ENCODE data around the gene RABGEF1. TPM values are rescaled to one million over a fixed set of nuclear protein-coding genes. Genes with fewer than 3 reads are reported as not detected.
"Not testable (repeated sequence)": the region's sequence is repeated elsewhere in the genome, so short reads cannot be mapped to it uniquely, and the experiment has no call there.

The RABGEF1 gene
- total and polyA plus RNA-seq, 3 donors from 2014 or later: 62.5 to 78.4 (median 70.2) TPM

DNA sequence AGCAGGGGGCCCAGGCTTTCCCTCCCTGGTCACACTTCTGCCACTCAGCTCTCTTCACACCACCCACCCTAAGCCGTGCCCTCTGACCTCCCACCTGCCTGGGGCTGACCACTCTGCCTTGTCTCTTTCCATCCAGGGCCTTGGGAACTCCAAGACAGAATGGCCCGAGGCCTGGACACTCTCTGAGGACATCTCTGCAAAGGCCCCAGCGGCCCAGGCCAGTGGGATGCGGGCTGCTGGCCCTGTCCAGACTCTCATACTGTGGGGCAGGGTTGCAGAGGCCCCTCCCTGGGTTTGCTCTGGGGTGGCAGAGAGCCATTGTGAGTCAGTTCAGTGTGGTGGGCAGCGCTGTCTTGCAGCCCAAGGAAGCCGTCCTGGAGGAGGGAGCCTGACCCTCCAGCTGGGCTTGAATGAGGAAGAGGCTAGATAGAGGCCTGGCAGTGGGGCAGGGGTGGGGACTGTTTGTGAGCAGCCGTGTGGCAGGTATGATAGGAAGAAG is 39.9 kb upstream of the RABGEF1 start:
- DNase-seq: no peak
- H3K4me1 ChIP-seq: no peaks in the 10 kb centered on the region
- TF ChIP-seq, protein P1, sequence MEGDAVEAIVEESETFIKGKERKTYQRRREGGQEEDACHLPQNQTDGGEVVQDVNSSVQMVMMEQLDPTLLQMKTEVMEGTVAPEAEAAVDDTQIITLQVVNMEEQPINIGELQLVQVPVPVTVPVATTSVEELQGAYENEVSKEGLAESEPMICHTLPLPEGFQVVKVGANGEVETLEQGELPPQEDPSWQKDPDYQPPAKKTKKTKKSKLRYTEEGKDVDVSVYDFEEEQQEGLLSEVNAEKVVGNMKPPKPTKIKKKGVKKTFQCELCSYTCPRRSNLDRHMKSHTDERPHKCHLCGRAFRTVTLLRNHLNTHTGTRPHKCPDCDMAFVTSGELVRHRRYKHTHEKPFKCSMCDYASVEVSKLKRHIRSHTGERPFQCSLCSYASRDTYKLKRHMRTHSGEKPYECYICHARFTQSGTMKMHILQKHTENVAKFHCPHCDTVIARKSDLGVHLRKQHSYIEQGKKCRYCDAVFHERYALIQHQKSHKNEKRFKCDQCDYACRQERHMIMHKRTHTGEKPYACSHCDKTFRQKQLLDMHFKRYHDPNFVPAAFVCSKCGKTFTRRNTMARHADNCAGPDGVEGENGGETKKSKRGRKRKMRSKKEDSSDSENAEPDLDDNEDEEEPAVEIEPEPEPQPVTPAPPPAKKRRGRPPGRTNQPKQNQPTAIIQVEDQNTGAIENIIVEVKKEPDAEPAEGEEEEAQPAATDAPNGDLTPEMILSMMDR (IDR thresholded peaks at IDR 0.05): no peak
- no peak for TF ChIP-seq POLR2A (IDR thresholded peaks at IDR 0.05)
- H3K27me3 ChIP-seq: no peaks in the 10 kb centered on the region
- 90 to 92% methylated on average over 7 of the region's 7 CpGs for WGBS, 2 donors
- no peaks in the 10 kb centered on the region for H3K36me3 ChIP-seq (ENCODE audit: low read depth, missing control alignments)
- intact Hi-C loops (cut with DNase I; ENCODE audit: low total_unique reads): no loop called here
- no peaks in the 10 kb centered on the region for H3K9me3 ChIP-seq
- no peak overlapping the region for H3K4me3 ChIP-seq
- H3K27ac ChIP-seq: no peak overlapping the region

DNA sequence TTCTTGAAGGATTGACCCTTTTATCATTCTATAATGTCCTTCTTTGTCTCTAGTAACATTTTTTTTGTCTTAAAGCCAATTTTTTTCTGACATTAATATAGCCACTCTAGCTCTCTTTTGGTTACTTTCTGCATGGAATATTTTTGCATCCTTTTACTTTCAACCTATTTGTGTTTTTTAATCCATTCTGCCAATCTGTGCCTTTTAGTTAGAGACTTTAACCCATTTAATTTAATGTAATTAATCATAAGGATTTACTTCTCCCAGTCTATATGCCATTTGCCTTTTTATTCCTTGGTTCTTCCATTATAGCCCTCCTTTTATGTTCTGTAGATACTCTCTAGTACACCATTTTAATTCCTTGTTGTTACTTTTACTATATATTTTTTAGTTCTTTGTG is 32.7 kb upstream of the RABGEF1 start:
- Histone ChIP-seq H3K27ac (no peak overlapping the region), H3K9me3 (no peaks in the 10 kb centered on the region), H3K36me3 (ENCODE audit: low read depth, missing control alignments) (no peaks in the 10 kb centered on the region), H3K4me3 (no peak overlapping the region), H3K4me1 (no peaks in the 10 kb centered on the region), H3K27me3 (no peaks in the 10 kb centered on the region)
- DNase-seq: no peak
- intact Hi-C loops (cut with DNase I; ENCODE audit: low total_unique reads): no loop called here
- TF ChIP-seq, protein P1 (IDR thresholded peaks at IDR 0.05): no peak
- no peak for TF ChIP-seq POLR2A (IDR thresholded peaks at IDR 0.05)

DNA sequence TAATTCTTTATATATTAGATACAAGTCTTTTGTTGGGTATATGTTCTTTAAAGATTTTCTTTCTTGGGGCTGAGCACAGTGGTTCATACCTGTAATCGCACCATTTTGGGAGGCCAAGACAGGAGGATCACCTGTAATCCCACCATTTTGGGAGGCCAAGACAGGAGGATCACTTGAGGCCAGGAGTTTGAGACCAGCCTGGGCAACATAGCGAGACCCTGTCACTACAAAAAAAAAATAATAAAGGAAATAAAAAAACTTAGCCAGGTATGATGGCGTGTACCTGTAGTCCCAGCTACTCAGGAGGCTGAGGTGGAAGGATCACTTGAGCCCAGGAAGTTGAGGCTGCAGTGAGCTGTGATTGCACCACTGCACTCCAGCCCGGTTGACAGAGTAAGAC is 29.8 kb upstream of the RABGEF1 start:
- H3K4me3 ChIP-seq; H3K27me3 ChIP-seq; DNase-seq; H3K27ac ChIP-seq; H3K9me3 ChIP-seq; intact Hi-C loops (cut with DNase I; ENCODE audit: low total_unique reads); H3K36me3 ChIP-seq (ENCODE audit: low read depth, missing control alignments); H3K4me1 ChIP-seq: not testable (repeated sequence)
- 95 to 98% methylated on average over 4 of the region's 4 CpGs for WGBS, 2 donors

DNA sequence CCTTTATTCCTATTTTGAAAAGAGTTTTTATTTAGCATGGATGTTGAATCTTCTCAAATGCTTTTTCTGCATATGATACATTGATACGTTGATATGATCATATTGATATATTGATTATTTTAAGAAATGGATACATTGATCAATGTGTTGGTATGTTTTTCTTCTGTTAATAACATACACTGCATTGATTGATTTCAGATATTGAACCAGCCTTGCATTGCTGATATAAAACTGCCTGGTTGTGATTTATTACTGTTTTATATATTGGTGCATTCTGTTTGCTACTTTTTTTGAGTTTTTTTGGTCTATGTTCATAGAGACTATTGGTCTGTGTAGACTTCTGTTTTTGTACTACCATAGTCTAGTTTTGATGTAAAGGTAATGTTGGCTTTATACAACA is 26.8 kb upstream of the RABGEF1 start:
- H3K4me1 ChIP-seq: no peaks in the 10 kb centered on the region
- no peak overlapping the region for H3K27ac ChIP-seq
- H3K4me3 ChIP-seq: no peak overlapping the region
- no peaks in the 10 kb centered on the region for H3K9me3 ChIP-seq
- intact Hi-C loops (cut with DNase I; ENCODE audit: low total_unique reads): no loop called here
- TF ChIP-seq, protein P1 (IDR thresholded peaks at IDR 0.05): no peak
- no peak for TF ChIP-seq POLR2A (IDR thresholded peaks at IDR 0.05)
- WGBS, 2 donors: 92 to 96% methylated on average over 1 of the region's 1 CpG
- H3K36me3 ChIP-seq (ENCODE audit: low read depth, missing control alignments): no peaks in the 10 kb centered on the region
- H3K27me3 ChIP-seq: no peaks in the 10 kb centered on the region
- no peak for DNase-seq

DNA sequence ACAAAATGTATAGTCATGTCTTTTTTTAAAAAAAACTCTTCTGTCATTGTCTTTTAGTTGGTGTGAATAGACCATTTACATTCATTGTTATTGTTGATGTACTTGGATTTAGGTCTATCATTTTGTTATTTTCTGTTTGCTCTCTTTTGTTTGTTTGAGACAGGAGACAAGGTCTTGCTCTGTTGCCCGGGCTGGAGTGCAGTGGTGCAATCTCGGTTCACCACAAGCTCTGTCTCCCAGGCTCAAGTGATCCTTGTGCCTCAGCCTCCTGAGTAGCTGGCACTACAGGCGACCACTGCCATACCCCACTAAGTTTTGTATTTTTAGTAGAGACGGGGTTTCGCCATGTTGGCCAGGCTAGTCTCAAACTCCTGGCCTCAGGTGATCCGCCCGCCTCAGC is 23.9 kb upstream of the RABGEF1 start:
- DNase-seq; intact Hi-C loops (cut with DNase I; ENCODE audit: low total_unique reads); H3K9me3 ChIP-seq; H3K27ac ChIP-seq; H3K36me3 ChIP-seq (ENCODE audit: low read depth, missing control alignments); H3K4me1 ChIP-seq; H3K4me3 ChIP-seq; H3K27me3 ChIP-seq: not testable (repeated sequence)
- 96 to 98% methylated on average over 7 of the region's 7 CpGs for WGBS, 2 donors

DNA sequence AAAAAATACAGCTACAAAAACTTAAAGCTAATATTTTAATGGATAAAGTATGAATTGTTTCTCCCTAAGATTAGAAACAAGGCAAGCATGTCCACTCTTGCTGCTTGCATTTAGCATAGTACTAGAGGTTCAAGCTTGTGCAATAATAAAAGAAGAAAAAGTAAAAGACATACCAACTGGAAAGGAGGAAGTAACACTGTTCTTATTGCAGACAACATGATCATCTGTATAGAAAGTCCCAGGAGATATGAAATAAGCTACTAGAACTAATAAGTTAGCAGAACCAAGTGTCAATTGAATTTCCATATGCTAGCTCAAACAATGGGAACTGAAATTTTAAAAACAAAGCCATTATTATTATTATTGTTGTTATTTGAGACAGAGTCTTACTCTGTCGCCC is 20.0 kb upstream of the RABGEF1 start:
- Histone ChIP-seq H3K27ac (no peak overlapping the region), H3K4me1 (no peaks in the 10 kb centered on the region), H3K27me3 (no peaks in the 10 kb centered on the region), H3K36me3 (ENCODE audit: low read depth, missing control alignments) (no peaks in the 10 kb centered on the region), H3K9me3 (no peaks in the 10 kb centered on the region), H3K4me3 (no peak overlapping the region)
- intact Hi-C loops (cut with DNase I; ENCODE audit: low total_unique reads): no loop called here
- TF ChIP-seq, protein P1 (IDR thresholded peaks at IDR 0.05): no peak
- no peak for TF ChIP-seq POLR2A (IDR thresholded peaks at IDR 0.05)
- WGBS, 2 donors: 95 to 100% methylated on average over 1 of the region's 1 CpG
- no peak for DNase-seq

Data from testis (tissue), 3 donors.